PC-3 (cell line): ENCODE measurements around the gene IFI30.

Experiments used
- EZH2 ChIP-seq: fragments of 300-600 bp; sonication (generic); IDR thresholded peaks from one replicate; pipeline ENCODE4 v1.6.1; 2017; ENCODE audit warnings: antibody characterized with exemption, mild to moderate bottlenecking, low read length; ENCODE audit not compliant: unreplicated experiment
- EZH2phosphoT487 ChIP-seq: fragments of 300-600 bp; sonication (generic); IDR thresholded peaks from 2 replicates; pipeline ENCODE4 v1.6.1; 2018; ENCODE audit warnings: mild to moderate bottlenecking, antibody characterized with exemption, low read length, borderline replicate concordance
- TF ChIP-seq, protein P1 (sequence below): fragments of 300-600 bp; sonication (generic); conservative IDR thresholded peaks from 2 replicates; pipeline ENCODE4 v1.5.1; 2017; ENCODE audit warnings: antibody characterized with exemption, low read depth, mild to moderate bottlenecking, low read length

DNA sequence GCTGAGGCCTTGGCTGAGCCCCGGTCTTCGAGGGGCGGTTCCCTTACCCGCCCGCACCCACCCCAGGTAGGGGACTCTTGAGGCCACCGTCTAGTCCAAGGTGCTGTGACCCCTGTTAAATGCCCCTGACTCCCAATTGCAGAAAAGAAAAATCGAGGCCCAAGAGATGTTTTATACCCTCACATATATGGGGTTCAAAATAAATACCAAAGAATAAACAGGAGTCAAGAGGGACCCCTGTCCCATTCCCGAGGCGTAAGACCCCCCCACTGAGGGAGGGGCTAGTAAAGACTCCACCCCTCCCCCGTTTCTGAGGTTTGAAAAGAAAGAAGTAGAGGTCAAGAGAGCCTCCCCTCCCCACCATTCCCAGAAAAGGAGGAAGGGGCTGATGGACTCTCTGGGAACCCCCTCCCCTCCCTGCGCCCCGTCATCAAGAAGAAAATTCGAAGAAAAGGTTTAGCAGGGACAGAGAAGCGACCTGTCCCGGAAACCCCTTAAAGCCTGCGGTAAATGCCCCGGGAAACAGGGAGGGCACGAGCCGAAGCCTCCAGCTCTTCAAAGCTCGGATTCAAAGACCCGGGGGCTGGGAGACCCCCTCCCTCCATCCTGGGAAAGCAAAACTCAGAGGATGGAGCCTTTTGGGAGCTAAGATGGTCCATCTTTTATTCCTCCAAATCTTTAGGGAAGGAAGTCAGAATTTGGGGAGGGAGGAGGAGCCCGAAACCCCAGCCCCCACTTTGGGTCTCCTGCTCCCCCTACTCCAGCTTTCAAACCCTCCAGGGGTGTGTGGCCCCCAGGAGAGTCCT lies 31.0 kb downstream of the IFI30 start:
- no peak for TF ChIP-seq EZH2
- TF ChIP-seq, protein P1, sequence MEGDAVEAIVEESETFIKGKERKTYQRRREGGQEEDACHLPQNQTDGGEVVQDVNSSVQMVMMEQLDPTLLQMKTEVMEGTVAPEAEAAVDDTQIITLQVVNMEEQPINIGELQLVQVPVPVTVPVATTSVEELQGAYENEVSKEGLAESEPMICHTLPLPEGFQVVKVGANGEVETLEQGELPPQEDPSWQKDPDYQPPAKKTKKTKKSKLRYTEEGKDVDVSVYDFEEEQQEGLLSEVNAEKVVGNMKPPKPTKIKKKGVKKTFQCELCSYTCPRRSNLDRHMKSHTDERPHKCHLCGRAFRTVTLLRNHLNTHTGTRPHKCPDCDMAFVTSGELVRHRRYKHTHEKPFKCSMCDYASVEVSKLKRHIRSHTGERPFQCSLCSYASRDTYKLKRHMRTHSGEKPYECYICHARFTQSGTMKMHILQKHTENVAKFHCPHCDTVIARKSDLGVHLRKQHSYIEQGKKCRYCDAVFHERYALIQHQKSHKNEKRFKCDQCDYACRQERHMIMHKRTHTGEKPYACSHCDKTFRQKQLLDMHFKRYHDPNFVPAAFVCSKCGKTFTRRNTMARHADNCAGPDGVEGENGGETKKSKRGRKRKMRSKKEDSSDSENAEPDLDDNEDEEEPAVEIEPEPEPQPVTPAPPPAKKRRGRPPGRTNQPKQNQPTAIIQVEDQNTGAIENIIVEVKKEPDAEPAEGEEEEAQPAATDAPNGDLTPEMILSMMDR = no peak
- no peak for TF ChIP-seq EZH2phosphoT487
